Activated B cell treated with CpG ODN at 0.5 μM for 24 hours (primary cell): ENCODE data around the gene ALDH18A1. TPM values are rescaled to one million over a fixed set of nuclear protein-coding genes. Genes with fewer than 3 reads are reported as not detected.

Experiments used
- ATAC-seq: fragments of 200-7000 bp; cut with Tn5 transposase; one replicate; pipeline ENCODE4 v1.10.0; 2021; ENCODE audit warnings: low read depth, mild to moderate bottlenecking, moderate library complexity
- CTCF ChIA-PET: fragments of 350-600 bp; sonication (Branson Sonifier 250); formaldehyde crosslinking; loops from one replicate; lab custom pipeline; 2021; ENCODE audit warnings: antibody characterized with exemption; lab: Charles Lee
- POLR2A ChIA-PET: fragments of 350-600 bp; sonication (Branson Sonifier 250); formaldehyde crosslinking; loops from one replicate; lab custom pipeline; 2021; ENCODE audit warnings: antibody characterized with exemption; lab: Charles Lee
- DNase-seq: peaks from one replicate; pipeline ENCODE4 v3.0.0; 2022
- H3K27ac Mint-ChIP-seq: one replicate; pipeline ENCODE4 v1.8.0; 2020; ENCODE audit warnings: mixed read lengths
- H3K27me3 Mint-ChIP-seq: one replicate; pipeline ENCODE4 v1.8.0; 2021; ENCODE audit warnings: mixed read lengths
- H3K36me3 Mint-ChIP-seq: one replicate; pipeline ENCODE4 v1.8.0; 2021; ENCODE audit warnings: low read depth, mixed read lengths
- H3K4me1 Mint-ChIP-seq: one replicate; pipeline ENCODE4 v1.8.0; 2021; ENCODE audit warnings: mixed read lengths
- H3K4me3 Mint-ChIP-seq: one replicate; pipeline ENCODE4 v1.8.0; 2020; ENCODE audit warnings: mild to moderate bottlenecking, mixed read lengths
- H3K9me3 Mint-ChIP-seq: one replicate; pipeline ENCODE4 v1.8.0; 2020; ENCODE audit warnings: mixed read lengths
- CTCF ChIP-seq: fragments of 200-600 bp; IDR thresholded peaks from one replicate; pipeline ENCODE4 v1.8.0; 2022; ENCODE audit warnings: antibody characterized with exemption, mild to moderate bottlenecking
- intact Hi-C: fragments of 100-400 bp; cut with micrococcal nuclease; formaldehyde crosslinking; loops from one replicate; pipeline ENCODE4 v1.15.1; 2024
- total RNA-seq: library from RNA; stranded (reverse); gene quantifications from 2 replicates; pipeline ENCODE4 v1.2.3, GENCODE V29; 2022

The ALDH18A1 gene
- total RNA-seq, 1 donor from 2014 or later, result 45.9 TPM

GRCh38 chr10:95556994-95557767, 99.3 kb downstream of the ALDH18A1 start:
- no peak for TF ChIP-seq CTCF
- no peak overlapping the region for H3K4me3 Mint-ChIP-seq
- DNase-seq (no peak), ATAC-seq (no peak)
- ChIA-PET POLR2A (no interaction called here), CTCF (no interaction called here)
- H3K36me3 Mint-ChIP-seq, result peaks cover 4% of the 10 kb centered on the region
- H3K27ac Mint-ChIP-seq, result no peak overlapping the region
- intact Hi-C loops, result no loop called here
- peaks cover 10% of the 10 kb centered on the region for H3K4me1 Mint-ChIP-seq
- peaks cover 17% of the 10 kb centered on the region for H3K27me3 Mint-ChIP-seq
- H3K9me3 Mint-ChIP-seq, result peaks cover 3% of the 10 kb centered on the region

Other genes with a start within 250 kb of the ALDH18A1 start
- 0.37 and 0.42 TPM in 2 replicates for gene SORBS1, start 95.3 kb downstream of the ALDH18A1 start, total RNA-seq
- gene TCTN3, start 37.2 kb upstream of the ALDH18A1 start, total RNA-seq, result 44.5 and 47.5 TPM in 2 replicates
- gene ENTPD1, start 99.5 kb upstream of the ALDH18A1 start, total RNA-seq, result 187 TPM in 2 replicates